Stimulated activated CD8-positive, alpha-beta memory T cell treated with anti-CD3 and anti-CD28 coated beads, Interleukin-12 subunit alpha, Interleukin-12 subunit beta, amount 100 ng/mL, for 4 hours (primary cell): ENCODE results near the gene MRTFA.
"Not testable (repeated sequence)": the region's sequence is repeated elsewhere in the genome, so short reads cannot be mapped to it uniquely, and the experiment has no call there.

Experiments used
- DNase-seq: peaks from one replicate; pipeline ENCODE4 v3.0.0-alpha.2; 2020; ENCODE audit warnings: low read depth

Gene MRTFA

DNA sequence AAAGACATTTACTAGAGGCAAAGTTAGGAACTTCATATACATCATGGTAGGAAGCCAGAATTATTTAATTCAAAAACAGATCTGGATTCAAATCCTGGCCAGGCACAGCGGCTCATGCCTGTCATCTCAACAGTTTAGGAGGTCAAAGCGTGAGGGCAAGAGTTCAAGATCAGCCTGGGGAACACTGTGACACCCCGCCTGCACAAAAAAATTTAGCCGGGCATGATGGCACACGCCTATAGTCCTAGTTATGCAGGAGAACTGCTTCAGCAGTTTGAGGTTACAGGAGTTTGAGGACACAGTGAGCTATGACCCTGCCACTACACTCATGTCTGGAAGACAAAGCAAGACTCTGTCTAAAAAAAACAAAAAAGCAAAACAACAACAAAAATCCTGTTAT is 8.9 kb downstream of the MRTFA start:
- no peak for DNase-seq

DNA sequence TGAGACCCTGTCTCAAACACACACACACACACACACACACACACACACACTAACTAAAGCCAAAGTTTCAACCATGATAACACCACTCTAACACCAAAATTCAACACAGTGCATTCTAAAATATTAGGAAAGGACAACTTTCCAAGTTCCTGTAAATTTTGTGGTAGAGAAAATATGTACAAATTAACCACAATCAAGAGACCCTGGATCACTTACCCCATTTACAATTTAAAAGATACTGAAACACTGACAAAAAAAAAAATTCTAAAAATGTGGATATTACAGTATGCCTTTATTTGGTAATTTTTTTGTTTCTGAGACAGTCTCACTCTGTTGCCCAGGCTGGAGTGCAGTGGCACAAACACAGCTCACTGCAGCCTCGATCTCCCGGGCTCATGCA is 9.7 kb downstream of the MRTFA start:
- no peak for DNase-seq

DNA sequence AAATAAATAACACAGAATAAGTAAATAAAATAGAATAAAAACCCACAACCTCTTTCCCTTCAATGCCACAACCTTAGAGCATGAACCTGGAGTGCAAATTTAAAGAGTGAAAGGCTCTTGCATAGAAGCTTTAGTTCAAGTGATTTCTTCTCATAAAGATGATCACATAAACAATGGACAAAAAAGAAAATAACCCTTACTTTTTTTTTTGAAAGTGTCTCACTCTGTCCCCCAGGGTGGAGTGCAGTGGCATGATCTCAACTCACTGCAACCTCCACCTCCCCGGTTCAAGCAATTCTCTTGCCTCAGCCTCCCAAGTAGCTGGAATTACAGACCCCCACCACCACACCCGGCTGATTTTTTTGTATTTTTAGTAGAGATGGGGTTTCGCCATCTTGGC is 10.7 kb downstream of the MRTFA start:
- DNase-seq: not testable (repeated sequence)

DNA sequence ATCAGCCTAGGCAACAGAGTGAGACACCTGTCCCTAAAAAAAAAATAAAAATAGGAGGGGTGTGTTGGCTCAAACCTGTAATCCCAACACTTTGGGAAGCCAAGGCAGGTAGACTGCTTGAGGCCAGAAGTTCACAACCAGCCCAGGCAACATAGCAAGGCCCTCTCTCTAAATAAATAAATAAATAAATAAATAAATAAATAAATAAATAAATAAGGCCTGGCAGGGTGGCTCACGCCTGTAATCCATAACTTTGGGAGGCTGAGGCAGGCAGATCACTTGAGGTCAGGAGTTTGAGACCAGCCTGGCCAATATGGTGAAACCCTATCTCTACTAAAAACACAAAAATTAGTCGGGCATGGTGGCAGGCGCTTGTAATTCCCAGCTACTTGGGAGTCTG is 11.2 kb downstream of the MRTFA start:
- not testable (repeated sequence) for DNase-seq

DNA sequence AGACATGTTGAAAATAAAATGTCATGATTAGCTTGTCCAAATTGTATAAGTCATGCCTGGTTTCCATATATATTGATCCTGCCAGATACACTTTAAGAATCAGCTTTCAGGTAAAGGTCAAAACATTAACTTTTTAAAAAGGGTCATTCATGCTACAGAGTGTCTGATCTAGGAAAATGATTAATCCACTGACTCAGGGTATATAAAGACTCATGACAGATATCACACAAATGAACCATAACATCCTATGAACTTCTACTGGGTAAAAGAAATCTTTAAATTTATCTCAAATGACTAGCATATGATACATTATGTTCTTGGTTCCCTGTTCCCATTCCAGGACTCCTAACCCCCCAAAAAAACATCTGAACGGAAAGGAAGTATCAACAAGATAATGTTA is 11.7 kb downstream of the MRTFA start:
- DNase-seq: no peak

DNA sequence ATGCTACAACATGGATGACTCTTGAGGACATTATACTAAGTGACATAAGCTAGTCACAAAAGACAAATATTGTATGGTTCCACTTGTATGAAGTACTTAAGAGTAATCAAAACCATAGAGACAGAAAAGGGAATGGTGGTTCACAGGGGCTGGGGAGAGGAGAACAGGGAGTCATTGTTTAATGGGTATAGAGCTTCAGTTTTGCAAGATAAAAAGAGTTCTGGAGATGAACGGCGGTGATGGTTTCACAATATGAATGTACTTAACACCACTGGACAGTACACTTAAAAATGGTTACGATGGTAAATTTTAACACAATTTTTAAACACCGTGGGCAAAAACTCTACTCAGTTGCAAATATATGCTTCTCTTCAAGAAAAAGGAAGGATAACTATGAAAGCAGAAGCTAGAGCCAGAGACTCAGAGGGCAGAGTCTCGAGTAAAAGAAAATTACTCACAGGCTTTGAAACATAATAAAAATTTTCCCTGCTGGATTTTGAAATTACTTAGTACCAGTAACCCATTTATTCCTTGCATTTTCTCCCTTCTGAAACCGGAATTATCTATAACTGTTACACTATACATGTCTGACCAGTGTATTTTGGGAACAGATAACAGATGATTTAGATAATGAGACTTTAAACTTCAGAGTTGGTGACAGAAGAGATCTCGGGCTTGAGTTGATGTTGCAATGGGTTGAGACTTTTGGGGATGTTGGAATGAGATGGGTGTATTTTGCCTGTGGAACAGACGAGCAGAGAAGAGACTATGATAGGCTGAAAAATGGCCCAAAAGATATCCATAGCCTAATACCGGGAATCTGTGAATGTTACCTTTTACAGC is 15.0 kb downstream of the MRTFA start:
- DNase-seq: no peak

DNA sequence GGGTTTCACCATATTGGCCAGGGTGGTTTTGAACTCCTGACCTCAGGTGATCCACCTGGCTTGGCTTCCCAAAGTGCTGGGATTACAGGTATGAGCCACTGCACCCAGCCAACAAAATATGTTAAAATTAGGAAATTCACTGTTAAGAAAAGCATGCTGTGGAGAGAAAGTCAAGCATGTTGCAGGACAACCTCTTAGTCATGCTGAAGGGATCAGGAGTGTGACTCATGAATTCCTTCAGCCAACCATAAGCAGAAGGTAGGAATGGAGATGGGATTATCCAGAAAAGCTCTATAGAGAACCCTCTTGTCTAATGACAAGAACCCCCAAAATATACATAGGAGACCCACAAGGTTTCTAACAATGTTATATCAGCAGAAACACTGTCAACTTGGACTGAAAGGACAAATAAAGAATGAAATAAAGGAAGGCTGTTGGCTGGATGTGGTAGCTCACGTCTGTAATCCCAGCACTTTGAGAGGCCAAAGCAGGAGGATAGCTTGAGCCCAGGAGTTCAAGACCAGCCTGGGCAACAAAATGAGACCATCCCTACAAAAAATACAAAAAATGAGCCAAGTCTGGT is 16.0 kb downstream of the MRTFA start:
- DNase-seq: no peak

DNA sequence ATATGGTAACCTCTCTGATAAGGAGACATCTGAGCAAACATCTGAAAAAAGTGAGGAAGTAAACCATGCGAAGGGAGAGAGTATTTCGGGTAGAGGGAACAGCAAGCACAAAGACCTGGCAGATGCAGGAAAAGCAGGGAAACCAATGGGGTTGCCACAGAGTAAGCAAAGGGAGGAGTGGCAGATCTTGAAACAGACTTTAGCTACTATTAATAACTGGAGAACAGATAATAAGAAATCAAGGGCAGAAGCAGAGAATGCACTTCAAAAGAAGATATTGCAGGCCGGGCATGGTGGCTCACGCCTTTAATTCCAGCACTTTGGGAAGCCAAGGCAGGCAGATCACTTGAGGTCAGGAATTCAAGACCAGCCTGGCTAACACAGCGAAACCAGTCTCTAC is 18.1 kb downstream of the MRTFA start:
- no peak for DNase-seq

DNA sequence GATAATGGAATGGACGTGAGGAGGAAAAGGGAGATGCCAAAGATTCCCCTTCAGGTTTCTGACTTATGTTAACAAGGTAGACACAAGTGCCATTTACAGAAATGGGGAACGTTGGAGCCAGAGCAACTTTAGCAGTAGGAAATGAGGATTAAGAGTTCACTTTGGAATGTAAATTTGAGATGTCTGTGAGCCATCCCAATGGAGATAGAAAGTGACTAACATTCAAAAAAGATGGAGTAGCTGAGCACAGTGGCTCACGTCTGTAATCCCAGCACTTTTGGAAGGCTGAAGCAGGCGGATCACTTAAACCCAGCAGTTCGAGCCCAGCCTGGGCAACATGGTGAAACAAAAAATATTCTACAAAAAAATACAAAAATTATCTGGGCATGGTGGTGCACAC is 19.9 kb downstream of the MRTFA start:
- no peak for DNase-seq

DNA sequence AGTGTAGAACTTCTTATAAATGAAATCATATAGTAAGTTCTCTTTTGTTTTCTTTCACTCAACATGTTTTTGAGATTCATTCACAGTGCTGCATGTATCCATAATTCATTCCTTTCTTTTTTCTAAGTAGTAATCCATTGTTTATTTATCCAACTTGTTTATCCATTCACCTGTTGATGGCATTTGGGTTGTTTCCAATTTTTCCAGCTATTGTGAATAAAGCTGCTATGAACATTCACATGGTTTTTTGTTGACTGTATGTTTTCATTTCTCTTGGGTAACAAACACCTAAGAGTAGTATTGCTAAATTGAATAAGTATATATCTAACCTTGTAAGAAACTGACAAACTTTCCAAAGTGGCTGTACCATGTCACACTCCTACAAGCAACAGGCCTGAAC is 23.5 kb downstream of the MRTFA start:
- DNase-seq: no peak

DNA sequence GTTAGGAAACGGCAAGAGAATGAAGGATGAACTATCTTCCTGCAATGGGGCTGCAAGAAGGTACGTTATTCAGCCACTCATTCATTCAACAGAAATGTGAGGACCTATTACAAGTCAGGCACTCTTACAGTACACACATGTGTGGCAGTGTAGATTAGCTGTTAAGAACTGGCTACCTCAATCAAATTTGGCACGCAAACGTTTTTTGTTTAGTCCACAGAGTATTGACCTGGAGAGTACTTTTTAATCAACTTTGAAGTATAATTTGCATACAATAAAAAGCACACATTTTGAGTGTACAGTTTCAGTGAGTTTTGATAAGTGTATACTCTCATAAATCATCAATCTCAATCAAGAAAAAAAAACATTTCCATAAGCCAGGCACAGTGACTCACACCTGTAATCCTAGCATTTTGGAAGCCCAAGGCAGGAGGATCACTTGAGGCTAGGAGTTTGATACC is 24.2 kb downstream of the MRTFA start:
- no peak for DNase-seq

DNA sequence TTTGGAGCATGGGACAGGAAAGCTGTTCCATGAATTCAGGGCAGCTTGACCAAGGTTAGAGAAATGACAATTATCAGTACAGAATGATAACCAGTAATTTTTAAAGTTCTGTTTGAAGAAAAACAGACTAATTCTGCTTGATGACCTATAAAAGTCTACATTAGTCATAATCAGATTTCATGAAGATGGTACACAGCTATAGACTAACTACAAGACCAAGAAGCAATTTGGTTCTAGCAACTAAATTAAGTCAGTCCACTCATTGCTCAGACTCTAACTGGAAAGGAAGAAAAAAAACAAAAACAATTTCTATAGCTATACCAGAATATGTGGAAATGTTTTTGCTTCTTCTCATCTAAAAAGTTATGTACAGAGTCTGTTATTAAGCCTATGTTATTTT is 24.9 kb downstream of the MRTFA start:
- no peak for DNase-seq

DNA sequence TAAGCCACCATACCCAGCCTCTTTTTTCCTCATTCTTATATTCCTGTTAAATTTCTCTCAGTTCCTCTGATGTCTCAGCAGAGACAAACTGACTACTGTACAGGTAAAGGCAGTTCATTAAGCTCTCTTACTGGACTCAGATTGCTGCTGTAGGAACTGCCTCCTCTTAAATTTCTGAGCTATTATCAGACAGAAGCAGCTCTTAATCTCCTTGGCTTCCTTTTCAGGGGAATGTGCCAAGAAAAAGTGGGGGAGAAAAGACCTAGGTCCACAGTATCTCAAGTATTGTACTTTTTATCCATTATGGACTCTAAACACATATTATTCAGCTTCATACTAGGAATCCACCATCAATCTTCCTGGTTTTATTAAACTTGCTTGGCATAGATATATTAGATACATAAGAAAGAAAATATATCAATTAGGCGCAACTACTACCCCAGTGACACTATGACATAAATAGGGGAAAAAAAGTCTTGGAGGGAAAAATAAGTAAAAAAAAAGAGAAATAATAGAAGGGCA is 26.1 kb downstream of the MRTFA start:
- DNase-seq: no peak

DNA sequence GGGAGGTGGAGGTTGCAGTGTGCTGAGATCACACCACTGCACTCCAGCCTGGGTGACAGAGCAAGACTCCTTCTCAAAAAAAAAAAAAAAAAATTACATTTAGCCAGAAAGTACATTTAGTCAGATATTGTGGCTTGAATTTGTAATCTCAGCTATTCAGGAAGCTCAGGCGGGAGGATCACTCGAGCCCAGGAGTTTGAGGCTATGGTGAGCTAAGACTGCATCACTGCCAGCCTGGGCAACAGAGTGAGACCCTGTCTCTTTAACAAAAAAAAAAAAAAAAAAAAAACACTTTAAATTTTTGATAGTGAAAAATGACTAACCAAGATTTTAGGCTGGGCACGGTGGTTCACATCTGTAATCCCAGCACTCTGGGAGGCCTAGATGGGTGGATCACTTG is 27.3 kb downstream of the MRTFA start:
- no peak for DNase-seq

DNA sequence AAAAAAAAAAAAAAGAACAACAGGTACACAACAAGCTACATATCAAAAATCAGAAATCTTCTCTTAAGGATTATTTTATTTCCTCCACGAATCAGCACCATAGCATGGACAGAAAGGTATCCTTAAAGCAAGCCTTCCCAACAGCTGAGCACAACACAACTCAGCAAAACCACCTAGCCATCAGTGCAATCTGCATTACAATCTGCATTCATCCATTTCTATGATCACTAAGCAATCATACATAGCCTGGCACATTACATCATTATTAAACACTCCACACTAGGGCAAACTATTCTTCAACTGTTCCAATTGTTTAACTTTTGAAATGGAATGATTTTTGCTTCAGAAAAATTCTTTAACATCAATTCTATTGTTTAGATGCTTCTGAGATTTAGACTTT is 29.0 kb downstream of the MRTFA start:
- no peak for DNase-seq

DNA sequence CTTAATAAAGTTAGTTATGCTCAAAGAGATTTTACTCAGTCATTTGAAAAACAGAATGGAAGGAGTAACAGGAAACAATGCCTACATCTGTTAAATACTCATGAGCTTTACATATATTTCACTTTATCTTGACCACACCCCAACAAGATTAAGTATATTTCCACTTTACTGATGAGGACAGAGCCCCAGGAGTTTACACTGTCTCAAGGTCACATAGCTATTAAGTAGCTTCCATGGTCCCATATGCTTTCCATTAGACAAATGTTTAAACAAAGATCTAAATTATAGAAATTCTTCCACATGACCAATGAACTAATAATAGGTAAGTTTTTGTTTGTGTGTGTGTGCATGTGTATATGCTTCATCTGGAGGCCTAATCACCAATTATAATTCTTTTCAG is 30.2 kb downstream of the MRTFA start:
- no peak for DNase-seq

DNA sequence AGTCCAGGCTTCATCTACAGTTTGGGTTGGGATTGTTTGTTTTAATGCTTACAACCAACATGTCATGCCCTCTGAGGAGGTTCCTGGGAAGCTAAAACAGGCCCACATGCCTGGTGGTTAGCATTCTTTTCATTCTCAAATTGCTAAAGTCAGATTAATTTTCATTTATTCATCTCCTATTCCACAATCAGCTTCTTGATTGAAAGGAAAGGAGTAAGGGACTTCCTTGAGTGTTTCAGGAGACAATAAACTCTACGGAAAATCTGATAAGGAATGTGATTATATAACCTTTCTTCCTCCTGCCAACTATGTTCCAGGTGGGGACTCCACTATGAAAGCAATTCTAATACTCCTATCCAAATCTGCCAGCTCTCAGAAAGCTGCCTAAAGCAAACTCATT is 30.8 kb downstream of the MRTFA start:
- no peak for DNase-seq

DNA sequence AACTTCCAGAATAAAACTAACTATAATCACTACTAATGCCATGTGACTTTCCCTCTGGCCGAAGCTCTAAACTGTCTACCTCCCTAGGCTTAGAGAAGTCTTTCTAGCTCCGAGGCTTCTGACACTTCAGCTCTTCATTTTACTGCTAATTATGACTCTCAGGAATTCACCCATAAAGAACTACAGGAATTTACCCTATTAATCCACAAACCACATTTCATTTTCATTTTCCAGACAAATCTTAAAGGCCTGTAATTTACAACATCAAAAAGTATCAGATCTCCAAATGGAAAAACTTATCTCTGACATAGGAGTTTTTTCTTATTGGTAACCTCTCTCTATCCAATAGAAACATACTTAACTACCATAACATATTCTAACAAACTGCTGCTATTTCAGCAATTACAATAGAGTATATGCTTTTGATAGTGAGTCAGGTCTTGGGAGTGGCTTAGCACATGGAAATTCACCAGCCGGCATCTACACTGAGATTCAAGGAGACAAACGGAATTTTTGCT is 33.4 kb downstream of the MRTFA start:
- no peak for DNase-seq

DNA sequence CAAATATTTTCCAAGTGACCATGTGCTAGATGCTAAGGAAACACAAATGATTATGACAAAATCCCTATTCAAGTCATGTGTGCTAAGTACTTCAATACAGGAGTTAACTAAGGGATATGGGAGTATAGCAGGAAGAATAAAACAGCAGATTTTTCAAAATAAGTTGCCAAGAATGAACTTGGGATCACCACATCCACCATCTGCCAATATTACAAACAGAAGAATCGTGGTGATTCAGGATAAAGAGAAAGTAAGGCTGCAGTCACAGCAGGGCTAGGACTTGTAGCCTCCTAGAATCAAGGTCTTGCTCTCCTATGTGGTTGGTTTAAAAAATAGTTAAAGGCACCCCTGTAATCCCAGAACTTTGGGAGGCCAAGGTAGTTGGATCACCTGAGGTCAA is 34.3 kb downstream of the MRTFA start:
- DNase-seq: no peak

DNA sequence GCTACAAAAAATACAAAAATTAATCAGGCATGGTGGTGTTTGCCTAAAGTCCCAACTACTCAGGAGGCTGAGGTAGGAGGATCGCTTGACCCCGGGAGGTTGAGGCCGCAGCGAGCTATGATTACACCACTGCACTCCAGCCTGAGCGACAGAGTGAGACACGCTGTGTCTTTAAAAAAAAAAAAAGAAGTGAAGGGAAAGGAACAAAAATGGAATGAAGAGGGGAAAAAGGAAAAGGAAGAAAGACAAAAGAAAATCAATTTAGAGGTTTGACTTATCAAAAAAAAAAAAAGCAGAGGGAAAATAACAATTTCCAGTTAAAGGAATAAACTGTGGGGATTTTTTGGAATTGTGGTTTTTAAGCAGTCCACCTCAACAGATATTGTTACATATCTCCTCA is 36.8 kb downstream of the MRTFA start:
- DNase-seq: no peak

DNA sequence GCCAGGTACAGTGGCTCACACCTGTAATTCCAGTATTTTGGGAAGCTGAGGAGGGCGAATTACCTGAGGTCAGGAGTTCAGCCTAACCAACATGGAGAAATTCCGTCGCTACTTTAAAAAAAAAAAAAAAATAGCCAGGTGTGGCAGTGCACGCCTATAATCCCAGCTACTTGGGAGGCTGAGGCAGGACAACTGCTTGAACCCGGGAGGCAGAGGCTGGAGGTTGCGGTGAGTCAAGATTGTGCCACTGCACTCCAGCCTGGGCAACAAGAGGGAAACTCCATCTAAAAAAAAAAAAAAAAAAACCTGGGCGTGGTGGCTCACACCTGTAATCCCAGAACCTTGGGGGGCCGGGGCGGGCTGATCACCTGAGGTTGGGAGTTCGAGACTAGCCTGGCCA is 37.8 kb downstream of the MRTFA start:
- DNase-seq: not testable (repeated sequence)

DNA sequence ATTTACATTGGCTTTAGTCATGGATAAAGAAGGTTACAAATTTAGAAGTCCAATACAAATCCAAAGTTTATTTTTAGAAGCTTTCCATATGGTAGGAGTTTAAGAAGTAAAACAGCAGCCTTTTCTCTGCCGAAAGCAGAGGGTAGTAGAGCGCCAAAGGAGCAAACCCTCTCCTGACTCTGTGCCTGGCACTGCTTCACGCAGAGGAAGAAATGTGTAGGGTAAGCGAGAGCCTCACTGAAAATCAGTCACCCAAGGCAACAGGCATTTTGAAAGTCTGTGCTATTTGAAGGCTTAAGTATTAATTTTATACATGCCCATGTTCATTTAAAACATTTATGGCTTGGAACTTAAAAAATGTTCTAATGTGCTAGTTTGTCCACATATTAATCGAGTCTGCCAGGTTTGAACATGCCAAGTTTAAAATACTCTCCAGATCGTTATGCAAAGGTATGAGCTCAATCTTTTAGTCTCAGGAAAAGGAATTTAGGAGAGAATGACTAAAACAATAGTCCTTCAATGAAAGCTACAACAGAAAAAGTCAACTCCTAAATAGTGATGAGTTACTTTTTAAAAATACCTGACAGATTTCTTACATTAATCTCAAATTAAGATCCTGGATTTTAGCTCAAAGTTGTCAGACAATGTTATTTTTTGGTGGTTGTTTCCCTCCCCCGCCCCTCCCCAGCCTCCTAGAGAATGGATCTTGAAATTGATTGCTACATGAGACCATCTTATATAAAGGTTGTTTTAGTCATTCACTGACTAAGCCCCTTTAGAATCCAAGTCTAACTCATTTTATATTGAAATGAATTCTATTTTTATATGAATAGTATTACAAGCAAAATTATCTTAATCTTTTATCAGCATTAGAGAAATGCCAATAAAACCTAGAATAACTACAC is 38.7 kb downstream of the MRTFA start:
- no peak for DNase-seq
